Small intestine (tissue), 7 donors: Measurements from ENCODE around the gene DNASE2B. TPM values are rescaled to one million over a fixed set of nuclear protein-coding genes. Genes with fewer than 3 reads are reported as not detected.

Experiments used
- DNase-seq, 2 donors: peaks; one replicate each; pipeline versions ENCODE4 v3.0.0 to v3.0.0-alpha.2; 2013
- FAIRE-seq: peaks from 2 replicates; lab custom pipeline; 2012; peaks lifted over from hg19 to GRCh38; lab: Jason Lieb, UNC
- H3K27ac ChIP-seq, 3 donors: one replicate each; pipeline ENCODE4 v1.5.1; 2013; ENCODE audit warnings: low read length in 2 of 3, mild to moderate bottlenecking in 2 of 3, control low read depth in 1 of 3, inconsistent platforms in 1 of 3, low read depth in 1 of 3, moderate library complexity in 1 of 3
- H3K27me3 ChIP-seq, 3 donors: one replicate each; pipeline ENCODE4 v1.6.1; 2013; ENCODE audit warnings: low read length in 3 of 3, inconsistent platforms in 1 of 3; ENCODE audit not compliant: control insufficient read depth in 3 of 3, insufficient read depth in 3 of 3
- H3K36me3 ChIP-seq, 3 donors: one replicate each; pipeline ENCODE4 v1.6.1; 2013; ENCODE audit warnings: low read length in 3 of 3, inconsistent platforms in 1 of 3, low read depth in 1 of 3, mild to moderate bottlenecking in 1 of 3, moderate library complexity in 1 of 3; ENCODE audit not compliant: control insufficient read depth in 3 of 3, insufficient read depth in 2 of 3
- H3K4me1 ChIP-seq, 3 donors: one replicate each; pipeline ENCODE4 v1.6.1; 2013; ENCODE audit warnings: low read length in 2 of 3, inconsistent platforms in 1 of 3, low read depth in 1 of 3, mild to moderate bottlenecking in 1 of 3, moderate library complexity in 1 of 3; ENCODE audit not compliant: control insufficient read depth in 3 of 3, insufficient read depth in 2 of 3
- H3K4me3 ChIP-seq, 3 donors: one replicate each; pipeline ENCODE4 v1.5.1; 2013; ENCODE audit warnings: low read length in 3 of 3, control low read depth in 1 of 3, inconsistent platforms in 1 of 3, low read depth in 1 of 3, mild to moderate bottlenecking in 1 of 3, moderate library complexity in 1 of 3
- H3K9me3 ChIP-seq, 2 donors: one replicate each; pipeline ENCODE4 v1.6.1; 2013; ENCODE audit warnings: low read depth in 1 of 2, low read length in 1 of 2; ENCODE audit not compliant: control insufficient read depth in 2 of 2, insufficient read depth in 1 of 2
- whole genome bisulfite sequencing, 3 donors: extraction: QIAGEN DNeasy Blood & Tissue Kit; methylation state at CpG; one replicate each; pipeline ENCODE4 v1.1.7; 2013; 5-methylcytosine and 5-hydroxymethylcytosine counted together
- polyA plus RNA-seq, 4 donors: library from polyadenylated mRNA; stranded (reverse) in 3 of 4; unstranded in 1 of 4; fragments of 200-250 nt in 3 of 4; fragments of 120-200 nt in 1 of 4; gene quantifications; one replicate each; pipeline versions ENCODE4 v1.2.1 to v1.2.3, GENCODE V29; 2013
- donor health status: healthy with polysubstance abuse.
- donor health status: control.
- donor health status: control.
- donor health status: Bipolar disorder and iron deficiency.
- donor health status: healthy.

The DNASE2B gene
- polyA plus RNA-seq, 4 donors: 0.09 to 0.18 TPM; not detected in 2

GRCh38 chr1:84367219-84367618, 31.1 kb upstream of the DNASE2B start:
- H3K4me3 ChIP-seq: no peak overlapping the region
- WGBS, 3 donors: 68 to 81% (median 77%) methylated on average over 1 of the region's 1 CpG
- FAIRE-seq (no peak), DNase-seq (no peak)
- peaks cover 0 to 12% of the 10 kb centered on the region in 2 donors for H3K9me3 ChIP-seq
- H3K27ac ChIP-seq: no peak overlapping the region
- no peaks in the 10 kb centered on the region for H3K27me3 ChIP-seq
- H3K36me3 ChIP-seq: no peaks in the 10 kb centered on the region
- peaks cover 2 to 8% (median 2%) of the 10 kb centered on the region in 3 donors for H3K4me1 ChIP-seq

- no peak for FAIRE-seq
- no peak overlapping the region for H3K27ac ChIP-seq
- H3K27me3 ChIP-seq: no peaks in the 10 kb centered on the region
- H3K4me1 ChIP-seq: peaks cover 2 to 8% (median 2%) of the 10 kb centered on the region in 3 donors
- peaks cover 0 to 12% of the 10 kb centered on the region in 2 donors for H3K9me3 ChIP-seq
- no peaks in the 10 kb centered on the region for H3K36me3 ChIP-seq
- WGBS, 3 donors: 95 to 98% (median 96%) methylated on average over 5 of the region's 5 CpGs
- H3K4me3 ChIP-seq: no peak overlapping the region
- no peak for DNase-seq
Measured at GRCh38 chr1:84368441-84368840, 29.8 kb upstream of the DNASE2B start.

- Histone ChIP-seq H3K27me3 (no peaks in the 10 kb centered on the region), H3K36me3 (no peaks in the 10 kb centered on the region), H3K9me3 (peaks cover 0 to 12% of the 10 kb centered on the region in 2 donors), H3K4me1 (peaks cover under 1 to 8% (median 2%) of the 10 kb centered on the region in 3 donors), H3K4me3 (no peak overlapping the region), H3K27ac (no peak overlapping the region)
- FAIRE-seq: no peak
- 81 to 97% (median 90%) methylated on average over 1 of the region's 1 CpG for WGBS, 3 donors
- no peak for DNase-seq
Measured at GRCh38 chr1:84370266-84370665, 28.0 kb upstream of the DNASE2B start.

- Histone ChIP-seq H3K27me3 (no peaks in the 10 kb centered on the region), H3K9me3 (peaks cover 0 to 12% of the 10 kb centered on the region in 2 donors), H3K27ac (no peak overlapping the region), H3K4me3 (no peak overlapping the region), H3K4me1 (peaks cover 0 to 6% (median 2%) of the 10 kb centered on the region in 3 donors), H3K36me3 (no peaks in the 10 kb centered on the region)
- DNase-seq: no peak
- FAIRE-seq: no peak
- WGBS, 3 donors: 90 to 94% (median 94%) methylated on average over 4 of the region's 4 CpGs
Measured at GRCh38 chr1:84370831-84371394, 27.4 kb upstream of the DNASE2B start.

- H3K4me1 ChIP-seq: no peaks in the 10 kb centered on the region
- no peak for FAIRE-seq
Measured at GRCh38 chr1:84373436-84374141, 24.7 kb upstream of the DNASE2B start.

GRCh38 chr1:84374991-84375696, 23.1 kb upstream of the DNASE2B start:
- FAIRE-seq (no peak), DNase-seq (no peak)
- Histone ChIP-seq H3K9me3 (no peaks in the 10 kb centered on the region), H3K36me3 (no peaks in the 10 kb centered on the region), H3K4me3 (no peak overlapping the region), H3K27me3 (no peaks in the 10 kb centered on the region), H3K27ac (no peak overlapping the region), H3K4me1 (no peaks in the 10 kb centered on the region)
- WGBS, 3 donors: 76 to 91% (median 87%) methylated on average over 5 of the region's 5 CpGs

More at GRCh38 chr1:84373436-84374141, 24.7 kb upstream of the DNASE2B start:
- Histone ChIP-seq H3K4me3 (no peak overlapping the region), H3K27ac (no peak overlapping the region), H3K36me3 (no peaks in the 10 kb centered on the region), H3K9me3 (peaks cover 0 to 3% of the 10 kb centered on the region in 2 donors), H3K27me3 (no peaks in the 10 kb centered on the region)
- WGBS, 3 donors: 42 to 48% (median 47%) methylated on average over 2 of the region's 2 CpGs
- DNase-seq: no peak

GRCh38 chr1:84376000-84376910, 22.0 kb upstream of the DNASE2B start:
- Histone ChIP-seq H3K9me3 (no peaks in the 10 kb centered on the region), H3K4me3 (no peak overlapping the region), H3K4me1 (no peaks in the 10 kb centered on the region), H3K27me3 (no peaks in the 10 kb centered on the region), H3K27ac (no peak overlapping the region), H3K36me3 (no peaks in the 10 kb centered on the region)
- no peak for DNase-seq
- FAIRE-seq: no peak
- WGBS, 3 donors: 82 to 86% (median 85%) methylated on average over 7 of the region's 7 CpGs
